Measurements from ENCODE around the gene RPH3AL.

- TF ChIP-seq CTCF (tag by site-specific recombination; IDR thresholded peaks at IDR 0.05) (no peak), ZNF521 (tag by site-specific recombination; IDR thresholded peaks at IDR 0.05) (no peak), TCF7L2 (IDR thresholded peaks at IDR 0.05; ENCODE audit: borderline replicate concordance, low read depth, low read length) (no peak), ZNF248 (tag by site-specific recombination; IDR thresholded peaks at IDR 0.05) (no peak), BCL11B (tag by site-specific recombination; IDR thresholded peaks at IDR 0.05; ENCODE audit: low read depth) (no peak), ZNF692 (tag by site-specific recombination; IDR thresholded peaks at IDR 0.05) (no peak), ZNF133 (tag by site-specific recombination; IDR thresholded peaks at IDR 0.05) (no peak)
Measured at GRCh38 chr17:238964-239259, 113.7 kb downstream of the RPH3AL start.
